Embryonic facial prominence (tissue), 1 donor: ENCODE data around the gene APPBP2.

Experiments
- DNase-seq: peaks from one replicate; pipeline ENCODE4 v3.0.0-alpha.2; 2016; ENCODE audit errors: extremely low spot score

The APPBP2 gene

DNA sequence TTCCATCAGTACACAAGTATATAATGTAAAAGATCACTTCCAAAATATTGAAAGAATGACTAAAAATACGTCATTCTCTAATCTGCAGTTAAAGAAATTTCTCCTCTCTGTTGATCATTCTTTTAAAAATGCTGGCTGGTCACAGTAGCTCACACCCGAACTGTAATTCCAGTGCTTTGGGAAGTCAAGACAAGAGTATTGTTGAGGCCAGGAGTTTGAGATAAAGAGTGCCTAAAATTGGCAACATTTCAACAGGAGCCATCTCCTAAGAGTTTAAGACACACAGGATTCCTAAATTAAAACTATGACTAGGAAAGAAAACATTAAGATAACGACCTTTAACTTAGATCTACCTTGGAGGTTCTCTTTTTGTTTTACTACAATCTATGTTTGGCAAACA, 129.6 kb downstream of the APPBP2 start:
- no peak for DNase-seq

DNA sequence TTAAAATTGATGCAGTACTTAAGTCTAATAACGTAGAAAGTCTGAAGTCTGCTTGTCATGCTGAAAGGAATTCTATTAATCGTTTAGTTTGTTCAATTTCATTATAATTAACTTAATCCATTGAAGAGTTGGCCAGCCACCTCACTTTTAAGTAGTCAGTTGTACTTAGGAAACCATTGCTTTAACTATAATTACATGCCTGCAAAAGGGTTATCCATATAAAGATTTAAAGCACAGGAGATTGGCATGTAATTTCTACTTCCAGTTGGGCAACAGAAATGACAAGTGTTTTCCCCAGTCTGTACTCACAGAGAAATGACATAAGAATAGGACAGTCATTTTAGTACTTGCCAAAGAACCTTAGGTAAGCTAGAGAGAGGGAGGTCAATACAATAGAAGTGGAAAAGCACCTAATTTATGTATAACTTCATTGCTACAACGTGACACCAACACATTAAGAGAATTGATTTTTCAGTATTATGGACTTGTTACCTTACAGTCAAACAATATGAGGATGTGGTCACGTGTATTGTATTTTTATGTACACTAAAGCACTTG, 130.5 kb downstream of the APPBP2 start:
- no peak for DNase-seq

DNA sequence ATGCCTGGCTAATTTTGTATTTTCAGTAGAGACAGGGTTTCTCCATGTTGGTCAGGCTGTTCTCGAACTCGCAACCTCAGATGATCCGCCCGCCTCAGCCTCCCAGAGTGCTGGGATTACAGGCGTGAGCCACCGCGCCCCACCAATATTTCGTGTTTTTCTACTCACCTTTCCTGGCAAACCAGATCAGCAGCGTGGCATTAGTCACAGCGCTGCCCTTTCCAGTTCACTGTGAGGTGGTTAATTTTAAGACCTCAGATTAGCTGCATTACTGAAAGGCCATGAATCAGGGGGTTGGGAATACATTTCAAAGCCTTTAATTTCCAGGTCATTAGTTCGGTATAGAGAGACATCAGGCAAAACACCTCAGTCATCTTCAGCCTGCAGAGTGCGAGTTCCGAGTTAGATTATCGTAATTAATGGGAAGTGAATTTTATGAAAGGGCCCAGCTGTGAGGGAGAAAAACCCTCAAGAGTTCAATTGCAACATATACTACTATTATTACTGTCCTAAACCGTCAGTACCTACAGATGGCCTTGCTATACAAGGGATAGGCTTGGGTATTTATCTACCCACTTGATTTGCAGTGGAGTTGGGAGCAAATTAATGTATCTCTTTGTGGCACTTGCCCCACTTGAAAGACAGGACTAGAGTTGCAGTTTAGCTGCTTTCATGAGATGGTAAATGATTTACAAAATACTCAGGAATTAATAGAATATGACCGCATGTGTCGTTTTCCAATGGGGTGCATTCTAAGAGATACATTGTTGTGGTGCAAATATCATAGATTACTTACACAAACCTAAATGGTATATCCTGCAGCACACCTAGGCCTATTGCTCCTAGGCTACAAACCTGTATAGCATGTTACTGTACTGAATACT, 132.0 kb downstream of the APPBP2 start:
- DNase-seq: no peak
